Stimulated activated CD8-positive, alpha-beta memory T cell treated with anti-CD3 and anti-CD28 coated beads, Interleukin-7, amount 100 ng/mL, for 48 hours (primary cell): ENCODE data around the gene CFHR5.
"Not testable (repeated sequence)": the region's sequence is repeated elsewhere in the genome, so short reads cannot be mapped to it uniquely, and the experiment has no call there.

Experiments used
- DNase-seq, 2 donors: peaks; one replicate each; pipeline ENCODE4 v3.0.0-alpha.2; 2020; ENCODE audit warnings: low read depth in 1 of 2; ENCODE audit errors: extremely low read depth in 1 of 2

Gene CFHR5

GRCh38 chr1:196977278-196977677 lies at the start of gene CFHR5:
TSS of gene CFHR5 (plus strand) at chr1:196977556. CDS start at chr1:196977665, 109 bp downstream.
- no peak for DNase-seq

- DNase-seq: not testable (repeated sequence)
Measured at GRCh38 chr1:196932853-196933252, 44.5 kb upstream of the CFHR5 start.

GRCh38 chr1:196933531-196934189 lies 43.7 kb upstream of the CFHR5 start:
- DNase-seq: no peak

GRCh38 chr1:196941474-196941873 lies 35.9 kb upstream of the CFHR5 start:
- DNase-seq: not testable (repeated sequence)

GRCh38 chr1:196943568-196943967 lies 33.8 kb upstream of the CFHR5 start, which contains the start of gene CFHR2:
TSS of gene CFHR2 (plus strand) at chr1:196943738. CDS start at chr1:196943881, 143 bp downstream.
- not testable (repeated sequence) for DNase-seq

GRCh38 chr1:196951711-196952394 lies 25.5 kb upstream of the CFHR5 start:
- DNase-seq: no peak

GRCh38 chr1:196954778-196955177 lies 22.6 kb upstream of the CFHR5 start:
- DNase-seq: no peak

- DNase-seq: no peak
Measured at GRCh38 chr1:196955926-196956325, 21.4 kb upstream of the CFHR5 start.

- DNase-seq: no peak
Measured at GRCh38 chr1:196960854-196961253, 16.5 kb upstream of the CFHR5 start.

GRCh38 chr1:196970182-196970581 lies 7.2 kb upstream of the CFHR5 start:
- DNase-seq: no peak

- no peak for DNase-seq
Measured at GRCh38 chr1:196976278-196976677, 1.1 kb upstream of the CFHR5 start.

GRCh38 chr1:196980859-196981258 lies 3.5 kb downstream of the CFHR5 start:
- DNase-seq: no peak

GRCh38 chr1:196982247-196982646 lies 4.9 kb downstream of the CFHR5 start:
- DNase-seq: not testable (repeated sequence)

GRCh38 chr1:196991919-196992651 lies 14.7 kb downstream of the CFHR5 start:
- DNase-seq: not testable (repeated sequence)

- no peak for DNase-seq
Measured at GRCh38 chr1:196993916-196994315, 16.6 kb downstream of the CFHR5 start.

- no peak for DNase-seq
Measured at GRCh38 chr1:196997423-196997822, 20.1 kb downstream of the CFHR5 start.

GRCh38 chr1:197001828-197002227 lies 24.5 kb downstream of the CFHR5 start:
- no peak for DNase-seq

- DNase-seq: no peak
Measured at GRCh38 chr1:197003132-197003531, 25.8 kb downstream of the CFHR5 start.

GRCh38 chr1:197008861-197009260 lies 31.5 kb downstream of the CFHR5 start:
- DNase-seq: no peak

- no peak for DNase-seq
Measured at GRCh38 chr1:197011614-197012013, 34.3 kb downstream of the CFHR5 start.

GRCh38 chr1:197013234-197013633 lies 35.9 kb downstream of the CFHR5 start:
- no peak for DNase-seq

GRCh38 chr1:197016751-197017150 lies 39.4 kb downstream of the CFHR5 start:
- no peak for DNase-seq
